Osteocyte (in vitro differentiated cells): Measurements from ENCODE around the gene TAF6L. TPM values are rescaled to one million over a fixed set of nuclear protein-coding genes. Genes with fewer than 3 reads are reported as not detected.

Experiments used
- DNase-seq: peaks from one replicate; pipeline ENCODE4 v3.0.0; 2021; ENCODE audit warnings: mixed read lengths; ENCODE audit not compliant: unreplicated experiment; ENCODE audit errors: extremely low spot score
- H3K27ac Mint-ChIP-seq: one replicate; pipeline ENCODE4 v1.8.0; 2021; ENCODE audit warnings: mild to moderate bottlenecking, mixed read lengths; ENCODE audit not compliant: unreplicated experiment
- H3K27me3 Mint-ChIP-seq: one replicate; pipeline ENCODE4 v1.8.0; 2021; ENCODE audit warnings: mixed read lengths; ENCODE audit not compliant: unreplicated experiment
- H3K36me3 Mint-ChIP-seq: one replicate; pipeline ENCODE4 v1.8.0; 2021; ENCODE audit warnings: mixed read lengths; ENCODE audit not compliant: unreplicated experiment
- H3K4me1 Mint-ChIP-seq: one replicate; pipeline ENCODE4 v1.8.0; 2021; ENCODE audit warnings: mixed read lengths; ENCODE audit not compliant: unreplicated experiment
- H3K4me3 Mint-ChIP-seq: one replicate; pipeline ENCODE4 v1.8.0; 2021; ENCODE audit warnings: mild to moderate bottlenecking, moderate library complexity, mixed read lengths; ENCODE audit not compliant: unreplicated experiment
- H3K9me3 Mint-ChIP-seq: one replicate; pipeline ENCODE4 v1.8.0; 2021; ENCODE audit warnings: mixed read lengths; ENCODE audit not compliant: unreplicated experiment
- CTCF ChIP-seq: fragments of 200-600 bp; sonication (generic); IDR thresholded peaks from 2 replicates; pipeline ENCODE4 v1.5.0; 2021; ENCODE audit warnings: antibody characterized with exemption, mild to moderate bottlenecking, moderate library complexity
- total RNA-seq: library from RNA; stranded (reverse); gene quantifications from 2 replicates; pipeline ENCODE4 v1.2.1, GENCODE V29; 2021

TAF6L gene
- total RNA-seq, 1 donor from 2014 or later: 42.8 TPM

GRCh38 chr11:62801071-62801470 lies 29.9 kb downstream of the TAF6L start:
- no peak overlapping the region for H3K4me3 Mint-ChIP-seq
- no peak for TF ChIP-seq CTCF
- H3K27ac Mint-ChIP-seq: no peak overlapping the region
- H3K27me3 Mint-ChIP-seq: no peaks in the 10 kb centered on the region
- peaks cover 17% of the 10 kb centered on the region for H3K4me1 Mint-ChIP-seq
- no peak for DNase-seq
- no peaks in the 10 kb centered on the region for H3K9me3 Mint-ChIP-seq
- H3K36me3 Mint-ChIP-seq: peaks cover 49% of the 10 kb centered on the region

DNA sequence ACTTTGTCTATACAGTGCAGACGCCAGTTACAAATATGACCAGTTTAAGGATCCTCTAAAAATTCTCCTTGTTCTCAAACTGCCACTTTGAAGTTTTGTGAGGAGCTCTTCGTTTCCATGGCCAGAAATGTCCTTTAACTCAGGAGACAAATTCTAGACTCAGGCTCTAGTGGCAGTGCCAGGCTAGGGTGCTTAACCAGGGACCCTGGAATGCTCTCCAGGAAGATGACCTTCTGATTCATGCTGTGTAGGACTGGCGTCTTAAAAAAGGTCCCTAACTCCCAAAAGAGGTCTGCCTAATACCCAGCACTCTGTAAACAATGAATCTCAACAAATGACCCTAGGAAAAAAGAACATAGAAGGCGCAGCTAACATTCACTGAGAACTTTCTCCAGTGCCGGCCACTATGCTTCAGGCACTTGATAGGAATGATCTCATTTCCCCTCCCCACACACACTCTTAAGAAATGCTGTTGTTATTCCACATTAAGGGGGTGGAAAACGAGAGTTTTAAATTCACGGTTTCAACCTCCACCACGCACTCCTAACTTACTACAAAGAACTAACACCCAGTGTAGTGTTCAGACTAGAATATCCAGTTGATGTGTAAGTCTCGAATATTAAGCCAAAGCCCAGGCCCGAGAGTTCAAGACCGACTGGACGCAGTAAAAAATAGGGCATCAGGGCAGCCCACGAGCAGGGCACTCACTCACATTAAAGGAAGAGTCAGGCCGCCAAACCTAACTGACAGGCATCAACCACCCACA lies 33.3 kb downstream of the TAF6L start:
- DNase-seq: no peak

GRCh38 chr11:62805076-62805892 lies 34.1 kb downstream of the TAF6L start, which contains the start of gene NXF1:
NXF1 (minus strand) TSS chr11:62805440; CDS start chr11:62805356, 84 bp downstream.
- Mint-ChIP-seq H3K4me3 (peak within 1 kb of the TSS; percentile 98), H3K27ac (peak within 1 kb of the TSS; percentile 98), H3K27me3 (no peaks in the 10 kb centered on the region), H3K36me3 (peaks cover 24% of the 10 kb centered on the region), H3K9me3 (no peaks in the 10 kb centered on the region), H3K4me1 (peaks cover 24% of the 10 kb centered on the region)
- peak; percentile 15 for TF ChIP-seq CTCF
- peak; percentile 99 for DNase-seq

More for the DNA sequence above, 33.3 kb downstream of the TAF6L start:
- no peak for TF ChIP-seq CTCF
- Mint-ChIP-seq H3K4me1 (peaks cover 24% of the 10 kb centered on the region), H3K36me3 (peaks cover 29% of the 10 kb centered on the region), H3K27me3 (no peaks in the 10 kb centered on the region), H3K4me3 (peak overlapping the region; percentile 98), H3K9me3 (no peaks in the 10 kb centered on the region), H3K27ac (peak overlapping the region; percentile 98)

DNA sequence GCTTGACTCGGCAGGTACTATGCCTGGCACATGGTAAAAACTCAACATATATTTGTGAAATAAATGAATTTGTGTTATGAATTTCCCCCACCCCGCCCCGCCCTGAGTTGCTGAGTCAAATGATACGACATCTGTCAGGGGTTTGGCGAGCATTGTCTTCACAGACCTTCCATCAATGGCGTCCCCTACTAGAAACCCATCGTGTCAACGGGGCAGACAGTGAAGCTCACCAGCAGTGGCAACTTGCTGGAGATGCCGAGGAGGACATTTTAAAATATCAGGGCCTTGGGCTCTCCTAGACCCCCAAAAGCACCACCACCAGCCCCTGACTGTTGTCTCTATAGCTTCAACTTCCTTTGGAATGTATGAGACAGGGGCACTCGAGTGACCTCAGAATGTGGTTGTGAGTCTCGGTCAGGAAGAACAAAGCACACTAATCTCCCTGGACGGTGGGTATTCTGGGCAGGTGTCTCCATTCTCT lies 34.8 kb downstream of the TAF6L start:
- Mint-ChIP-seq H3K4me1 (peaks cover 24% of the 10 kb centered on the region), H3K4me3 (peak overlapping the region; percentile 98), H3K27ac (peak overlapping the region; percentile 67), H3K9me3 (no peaks in the 10 kb centered on the region), H3K36me3 (peaks cover 21% of the 10 kb centered on the region), H3K27me3 (no peaks in the 10 kb centered on the region)
- DNase-seq: no peak
- no peak for TF ChIP-seq CTCF
